GM12872 (cell line): ENCODE measurements around the gene NUAK2.

Experiments
- TF ChIP-seq, protein P1 (sequence below): IDR thresholded peaks from 3 replicates; pipeline ENCODE4 v1.5.1; 2011; ENCODE audit warnings: low read depth, mild to moderate bottlenecking, low read length, moderate library complexity; ENCODE audit not compliant: insufficient read depth

Gene NUAK2

GRCh38 chr1:205321162-205321958 lies at the start of gene NUAK2:
Gene NUAK2 (minus strand): TSS chr1:205321745. CDS start chr1:205321628, 117 bp downstream.
- TF ChIP-seq, protein P1, sequence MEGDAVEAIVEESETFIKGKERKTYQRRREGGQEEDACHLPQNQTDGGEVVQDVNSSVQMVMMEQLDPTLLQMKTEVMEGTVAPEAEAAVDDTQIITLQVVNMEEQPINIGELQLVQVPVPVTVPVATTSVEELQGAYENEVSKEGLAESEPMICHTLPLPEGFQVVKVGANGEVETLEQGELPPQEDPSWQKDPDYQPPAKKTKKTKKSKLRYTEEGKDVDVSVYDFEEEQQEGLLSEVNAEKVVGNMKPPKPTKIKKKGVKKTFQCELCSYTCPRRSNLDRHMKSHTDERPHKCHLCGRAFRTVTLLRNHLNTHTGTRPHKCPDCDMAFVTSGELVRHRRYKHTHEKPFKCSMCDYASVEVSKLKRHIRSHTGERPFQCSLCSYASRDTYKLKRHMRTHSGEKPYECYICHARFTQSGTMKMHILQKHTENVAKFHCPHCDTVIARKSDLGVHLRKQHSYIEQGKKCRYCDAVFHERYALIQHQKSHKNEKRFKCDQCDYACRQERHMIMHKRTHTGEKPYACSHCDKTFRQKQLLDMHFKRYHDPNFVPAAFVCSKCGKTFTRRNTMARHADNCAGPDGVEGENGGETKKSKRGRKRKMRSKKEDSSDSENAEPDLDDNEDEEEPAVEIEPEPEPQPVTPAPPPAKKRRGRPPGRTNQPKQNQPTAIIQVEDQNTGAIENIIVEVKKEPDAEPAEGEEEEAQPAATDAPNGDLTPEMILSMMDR, result no peak

DNA sequence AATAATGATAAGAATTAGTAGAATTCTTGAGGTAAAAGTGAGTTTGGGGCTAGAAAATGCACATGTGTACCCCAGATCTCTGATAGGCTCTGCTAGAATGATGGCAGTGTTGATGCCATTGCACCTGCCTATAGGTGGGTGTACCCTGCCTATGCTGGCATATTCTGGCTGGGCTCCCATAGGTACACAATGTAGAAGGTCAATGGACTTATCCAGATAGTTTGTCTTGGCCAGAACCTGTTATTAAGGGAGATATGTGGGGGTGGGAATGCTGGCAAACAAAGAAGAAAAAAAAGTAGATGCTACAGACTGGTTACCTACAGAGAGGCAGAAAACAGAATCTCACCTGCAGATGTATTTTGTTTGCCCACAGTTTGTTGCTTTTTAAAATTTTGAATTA lies 49.2 kb upstream of the NUAK2 start:
- TF ChIP-seq, protein P1, result no peak

DNA sequence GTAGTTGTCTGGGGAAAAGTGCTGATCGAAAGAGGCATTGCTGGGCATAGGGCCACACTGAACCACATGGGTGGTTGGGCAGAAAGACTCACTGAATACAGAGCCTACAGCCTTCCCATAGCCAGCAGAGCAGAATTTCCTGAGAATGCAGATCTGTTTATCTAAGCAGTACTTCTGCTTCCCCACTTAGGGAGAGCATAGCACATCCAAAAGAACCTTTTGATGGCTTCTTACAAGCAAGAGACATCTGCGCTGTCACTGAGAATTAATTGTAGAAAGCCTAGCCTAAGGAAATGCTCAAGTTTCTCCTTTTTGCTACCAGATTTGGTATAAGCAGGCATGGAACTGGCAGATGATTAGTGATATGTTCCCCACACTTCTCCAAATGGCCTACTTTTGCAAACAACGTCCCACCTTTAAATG lies 48.2 kb upstream of the NUAK2 start:
- TF ChIP-seq, protein P1, result no peak

DNA sequence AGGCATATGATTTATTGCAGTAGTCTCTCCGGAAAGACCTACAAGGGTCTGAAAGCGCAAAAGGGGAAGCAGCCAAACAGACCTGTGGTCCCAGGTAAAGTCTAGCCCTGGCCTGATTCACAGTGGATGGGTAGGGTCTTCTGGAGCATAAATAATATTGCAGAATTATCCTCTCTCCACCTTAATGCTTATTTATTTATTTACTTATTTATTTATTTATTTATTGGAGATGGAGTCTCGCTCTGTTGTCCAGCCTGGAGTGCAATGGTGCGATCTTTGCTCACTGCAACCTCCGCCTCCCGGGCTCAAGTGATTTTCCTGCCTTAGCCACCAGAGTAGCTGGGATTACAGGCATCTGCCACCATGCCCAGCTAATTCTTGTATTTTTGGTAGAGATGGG lies 46.9 kb upstream of the NUAK2 start:
- TF ChIP-seq, protein P1, result no peak

GRCh38 chr1:205365945-205366463 lies 44.5 kb upstream of the NUAK2 start:
- TF ChIP-seq, protein P1, result no peak

DNA sequence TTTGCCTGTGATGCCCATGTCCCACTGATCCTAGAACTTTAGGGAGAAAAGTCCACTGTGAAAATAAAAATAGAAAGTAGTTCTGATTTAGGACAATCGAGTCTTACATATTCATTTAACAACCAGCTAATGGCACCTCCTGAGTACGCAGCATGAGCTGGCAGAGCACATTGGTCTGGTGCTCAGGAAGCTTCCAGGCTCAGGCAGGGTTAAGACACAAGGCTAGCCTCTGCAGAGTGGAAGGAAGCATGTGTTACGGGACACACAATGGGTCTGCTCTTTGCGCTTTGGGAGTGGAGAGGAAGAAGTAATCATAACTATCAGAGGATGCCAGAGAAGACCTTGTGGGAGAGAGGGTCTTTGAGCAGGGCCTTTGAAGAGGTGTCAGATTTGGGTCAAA lies 39.3 kb upstream of the NUAK2 start:
- TF ChIP-seq, protein P1, result no peak

DNA sequence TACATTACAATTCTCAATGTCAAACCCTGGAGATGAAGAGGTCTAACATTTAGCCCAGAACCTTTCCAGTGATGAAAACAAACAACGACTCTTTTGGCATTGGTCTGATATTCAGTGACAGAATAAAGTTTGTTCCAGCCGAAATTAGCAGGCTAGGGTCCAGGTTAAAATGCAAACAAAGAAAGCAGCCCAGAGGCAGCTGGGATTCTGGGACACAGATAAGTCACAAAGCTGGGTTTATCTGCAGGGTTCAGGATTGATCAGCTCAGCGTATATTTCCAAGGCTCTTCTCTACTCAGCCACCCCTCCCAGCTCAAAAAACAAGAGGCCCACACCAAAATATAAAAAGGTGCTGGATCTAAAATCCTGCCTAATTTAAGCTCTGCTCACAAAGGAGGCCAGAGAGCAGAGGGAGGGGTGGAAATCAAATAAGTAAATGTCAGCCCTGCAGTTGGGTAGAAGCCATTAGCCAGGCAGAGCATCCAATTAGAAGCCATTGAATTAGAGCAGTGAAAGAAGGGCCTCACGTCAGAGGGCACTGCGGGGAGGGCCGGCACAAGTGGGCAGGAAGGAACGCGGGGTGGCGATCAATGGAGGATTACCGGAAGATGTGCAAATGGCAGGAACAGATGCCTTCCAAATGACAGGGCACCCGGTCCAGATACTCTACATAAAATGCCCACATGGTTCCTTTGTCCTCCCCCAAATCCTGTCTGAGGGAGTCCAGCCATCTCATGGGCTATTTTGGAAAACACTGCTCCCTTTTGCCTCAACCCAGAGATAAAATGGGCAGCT lies 38.4 kb upstream of the NUAK2 start:
- TF ChIP-seq, protein P1, result no peak
